GM19397 (cell line): Measurements from ENCODE around the gene MMP8.

Experiments used
- ATAC-seq: cut with Tn5 transposase; IDR thresholded peaks from one replicate; pipeline ENCODE4 v1.9.1; 2021; ENCODE audit warnings: mild to moderate bottlenecking, moderate library complexity; ENCODE audit not compliant: unreplicated experiment

Gene MMP8

GRCh38 chr11:102662607-102663006, 62.1 kb downstream of the MMP8 start:
- ATAC-seq: no peak
